ENCODE data around the gene PNMA8A.

Gene PNMA8A, protein sequence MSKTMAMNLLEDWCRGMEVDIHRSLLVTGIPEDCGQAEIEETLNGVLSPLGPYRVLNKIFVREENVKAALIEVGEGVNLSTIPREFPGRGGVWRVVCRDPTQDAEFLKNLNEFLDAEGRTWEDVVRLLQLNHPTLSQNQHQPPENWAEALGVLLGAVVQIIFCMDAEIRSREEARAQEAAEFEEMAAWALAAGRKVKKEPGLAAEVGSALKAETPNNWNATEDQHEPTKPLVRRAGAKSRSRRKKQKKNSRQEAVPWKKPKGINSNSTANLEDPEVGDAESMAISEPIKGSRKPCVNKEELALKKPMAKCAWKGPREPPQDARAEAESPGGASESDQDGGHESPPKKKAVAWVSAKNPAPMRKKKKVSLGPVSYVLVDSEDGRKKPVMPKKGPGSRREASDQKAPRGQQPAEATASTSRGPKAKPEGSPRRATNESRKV

DNA sequence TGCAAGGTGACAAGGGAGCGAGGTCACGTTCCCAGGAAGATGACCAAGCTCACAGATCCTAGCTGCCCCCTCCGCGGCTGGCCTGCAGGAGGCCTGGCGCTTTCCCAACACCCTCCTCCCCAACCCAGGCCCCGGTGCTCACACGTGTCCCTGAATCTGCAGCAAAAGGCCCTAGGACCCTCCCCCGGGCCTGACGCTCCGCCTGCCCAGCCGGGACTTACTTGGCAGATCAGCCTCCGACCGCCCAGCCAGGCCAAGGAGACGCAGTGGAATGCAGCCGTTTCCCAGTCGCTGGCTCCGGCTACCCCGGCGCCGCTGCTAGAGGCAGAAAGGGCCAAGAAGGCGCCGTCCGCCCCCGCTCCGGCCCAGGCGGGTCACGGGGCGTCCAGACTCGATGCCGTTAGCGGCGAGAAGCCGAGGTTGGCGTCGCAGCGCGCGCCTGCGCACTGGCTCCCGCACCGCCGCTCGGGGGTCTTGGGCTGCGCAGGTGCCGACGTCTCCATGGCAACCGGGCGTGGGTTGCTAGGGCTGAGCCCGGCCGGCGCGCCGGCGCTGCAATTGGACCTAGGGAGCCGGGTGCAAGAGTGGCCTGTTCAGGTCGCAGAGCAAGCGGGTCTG lies at the start of gene PNMA8A:
Gene PNMA8A, minus strand, starts transcription at position 448 of the 618 bp plus-strand sequence. CDS start 528 bp downstream, outside the sequence.
- Histone ChIP-seq H3K36me3 (ENCODE audit: control insufficient read depth in 5 of 5, insufficient read depth in 5 of 5, low read length in 5 of 5) (no peaks in the 10 kb centered on the region), H3K9ac (ENCODE audit: low read length in 5 of 5) (peak within 1 kb of the TSS in 3 of 5 donors; percentile 4 to 65 (median 6)), H3K9me3 (ENCODE audit: control insufficient read depth in 5 of 5, low read length in 5 of 5) (no peaks in the 10 kb centered on the region), H3K4me3 (ENCODE audit: low read depth in 1 of 5, low read length in 5 of 5) (peak within 1 kb of the TSS; percentile 22 to 62 (median 48)), H3K4me1 (ENCODE audit: control insufficient read depth in 5 of 5, insufficient read depth in 5 of 5, low read length in 5 of 5) (peaks cover 2 to 21% (median 18%) of the 10 kb centered on the region in 5 donors), H3K27ac (ENCODE audit: low read depth, low read length) (no peak within 1 kb of the TSS), H3K27me3 (ENCODE audit: control insufficient read depth in 5 of 5, insufficient read depth in 4 of 5, low read length in 5 of 5) (peaks cover 0 to 9% (median 3%) of the 10 kb centered on the region in 5 donors)

DNA sequence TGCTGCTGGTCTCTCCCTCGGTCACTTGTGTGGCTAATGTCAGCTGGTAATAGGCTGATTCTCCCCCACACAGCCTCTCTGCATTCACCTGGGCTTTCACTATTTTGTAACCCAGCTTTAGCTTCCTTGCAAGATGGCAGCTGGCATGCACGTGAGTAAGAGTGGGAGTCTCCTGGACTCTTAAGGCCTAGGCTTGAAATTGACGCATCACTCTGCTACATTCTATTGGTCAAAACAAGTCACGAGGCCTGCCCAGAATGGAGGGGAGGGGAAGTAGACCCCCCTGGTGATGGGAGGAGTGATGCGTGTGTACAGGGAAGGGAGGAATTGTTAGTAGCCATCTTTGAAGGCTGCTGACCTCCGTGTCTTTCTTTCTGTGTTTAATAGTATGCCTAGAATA lies 49.3 kb upstream of the PNMA8A start:
- Histone ChIP-seq H3K4me3 (ENCODE audit: low read depth in 1 of 5, low read length in 5 of 5) (no peak overlapping the region), H3K4me1 (ENCODE audit: control insufficient read depth in 5 of 5, insufficient read depth in 5 of 5, low read length in 5 of 5) (no peaks in the 10 kb centered on the region)

DNA sequence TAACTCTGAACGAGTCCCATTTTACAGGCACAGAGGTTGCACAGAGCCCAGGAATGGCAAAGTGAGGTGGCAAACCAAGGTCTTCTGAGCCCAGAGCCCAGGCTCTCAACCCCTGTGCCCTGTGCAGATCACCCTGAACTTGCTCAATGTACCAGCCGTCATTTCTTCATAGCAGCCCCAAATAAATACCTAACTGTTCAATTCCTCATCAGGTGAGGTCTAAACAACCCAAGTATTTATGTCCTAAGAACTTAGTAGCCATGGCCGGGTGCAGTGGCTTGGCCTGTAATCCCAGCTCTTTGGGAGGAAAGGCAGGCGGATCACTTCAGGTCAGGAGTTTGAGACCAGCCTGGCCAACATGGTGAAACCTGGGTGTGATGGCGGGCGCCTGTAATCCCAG lies 46.1 kb upstream of the PNMA8A start:
- Histone ChIP-seq H3K4me1 (ENCODE audit: control insufficient read depth in 5 of 5, insufficient read depth in 5 of 5, low read length in 5 of 5) (peaks cover 0 to 11% (median 10%) of the 10 kb centered on the region in 5 donors), H3K9ac (ENCODE audit: low read length in 5 of 5) (no peak overlapping the region), H3K4me3 (ENCODE audit: low read depth in 1 of 5, low read length in 5 of 5) (no peak overlapping the region), H3K27me3 (ENCODE audit: control insufficient read depth in 5 of 5, insufficient read depth in 4 of 5, low read length in 5 of 5) (peaks cover 0 to 3% (median 0%) of the 10 kb centered on the region in 5 donors), H3K36me3 (ENCODE audit: control insufficient read depth in 5 of 5, insufficient read depth in 5 of 5, low read length in 5 of 5) (no peaks in the 10 kb centered on the region), H3K9me3 (ENCODE audit: control insufficient read depth in 5 of 5, low read length in 5 of 5) (no peaks in the 10 kb centered on the region), H3K27ac (ENCODE audit: low read depth, low read length) (no peak overlapping the region)

More for the DNA sequence above, 49.3 kb upstream of the PNMA8A start:
- H3K9ac ChIP-seq (ENCODE audit: low read length in 5 of 5), result no peak overlapping the region
- H3K36me3 ChIP-seq (ENCODE audit: control insufficient read depth in 5 of 5, insufficient read depth in 5 of 5, low read length in 5 of 5), result peaks cover 0 to 2% (median 0%) of the 10 kb centered on the region in 5 donors
- H3K27me3 ChIP-seq (ENCODE audit: control insufficient read depth in 5 of 5, insufficient read depth in 4 of 5, low read length in 5 of 5), result no peaks in the 10 kb centered on the region
- peaks cover 0 to 3% (median 0%) of the 10 kb centered on the region in 5 donors for H3K9me3 ChIP-seq (ENCODE audit: control insufficient read depth in 5 of 5, low read length in 5 of 5)
- H3K27ac ChIP-seq (ENCODE audit: low read depth, low read length), result no peak overlapping the region

DNA sequence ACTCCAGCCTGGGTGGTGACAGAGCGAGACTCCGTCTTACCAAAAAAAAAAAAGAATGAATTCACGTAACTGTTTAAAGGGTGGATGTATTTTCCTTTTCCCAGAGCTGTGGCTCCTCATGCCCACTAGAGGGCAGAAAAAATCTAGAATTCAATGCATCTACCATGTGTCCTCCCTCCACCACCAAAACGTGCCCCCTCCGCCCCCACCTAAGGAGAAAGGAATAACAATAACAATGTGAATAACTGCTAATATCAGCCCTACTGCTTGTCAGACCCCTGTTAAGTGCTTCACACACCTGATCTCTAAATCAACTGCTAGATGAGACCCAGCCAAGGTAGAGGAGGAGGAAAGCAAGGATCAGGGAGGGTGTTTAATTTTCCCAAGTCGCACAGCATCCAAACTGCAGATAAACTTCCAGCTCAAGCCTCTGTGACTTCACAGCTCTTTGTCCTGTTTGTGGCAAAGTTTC lies 44.6 kb upstream of the PNMA8A start:
- no peak overlapping the region for H3K27ac ChIP-seq (ENCODE audit: low read depth, low read length)
- no peak overlapping the region for H3K9ac ChIP-seq (ENCODE audit: low read length in 5 of 5)
- peaks cover 0 to 3% (median 0%) of the 10 kb centered on the region in 5 donors for H3K27me3 ChIP-seq (ENCODE audit: control insufficient read depth in 5 of 5, insufficient read depth in 4 of 5, low read length in 5 of 5)
- H3K4me3 ChIP-seq (ENCODE audit: low read depth in 1 of 5, low read length in 5 of 5), result no peak overlapping the region
- H3K9me3 ChIP-seq (ENCODE audit: control insufficient read depth in 5 of 5, low read length in 5 of 5), result peaks cover 0 to 8% (median 8%) of the 10 kb centered on the region in 5 donors
- H3K36me3 ChIP-seq (ENCODE audit: control insufficient read depth in 5 of 5, insufficient read depth in 5 of 5, low read length in 5 of 5), result no peaks in the 10 kb centered on the region
- H3K4me1 ChIP-seq (ENCODE audit: control insufficient read depth in 5 of 5, insufficient read depth in 5 of 5, low read length in 5 of 5), result peaks cover 0 to 16% (median 14%) of the 10 kb centered on the region in 5 donors

DNA sequence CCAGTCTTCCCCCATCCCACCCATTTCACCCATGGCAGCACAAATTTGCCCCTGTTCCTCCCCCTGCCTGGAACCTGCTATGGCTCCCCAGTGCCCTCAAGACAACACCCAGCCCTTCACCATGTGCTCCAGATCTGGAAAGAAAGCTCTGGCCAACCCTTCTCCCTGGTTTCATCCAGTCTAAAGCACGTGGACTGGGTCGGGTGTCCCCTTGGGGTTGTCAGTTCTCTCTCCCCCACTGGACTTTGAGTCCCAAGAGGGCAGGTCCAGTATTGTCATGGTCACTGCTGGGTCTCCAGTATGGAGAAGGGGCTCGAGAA lies 43.9 kb upstream of the PNMA8A start:
- Histone ChIP-seq H3K36me3 (ENCODE audit: control insufficient read depth in 5 of 5, insufficient read depth in 5 of 5, low read length in 5 of 5) (no peaks in the 10 kb centered on the region), H3K27me3 (ENCODE audit: control insufficient read depth in 5 of 5, insufficient read depth in 4 of 5, low read length in 5 of 5) (peaks cover 0 to 3% (median 0%) of the 10 kb centered on the region in 5 donors), H3K9me3 (ENCODE audit: control insufficient read depth in 5 of 5, low read length in 5 of 5) (peaks cover 0 to 9% (median 8%) of the 10 kb centered on the region in 5 donors), H3K4me3 (ENCODE audit: low read depth in 1 of 5, low read length in 5 of 5) (no peak overlapping the region), H3K9ac (ENCODE audit: low read length in 5 of 5) (no peak overlapping the region), H3K4me1 (ENCODE audit: control insufficient read depth in 5 of 5, insufficient read depth in 5 of 5, low read length in 5 of 5) (peaks cover 0 to 16% (median 14%) of the 10 kb centered on the region in 5 donors), H3K27ac (ENCODE audit: low read depth, low read length) (no peak overlapping the region)

DNA sequence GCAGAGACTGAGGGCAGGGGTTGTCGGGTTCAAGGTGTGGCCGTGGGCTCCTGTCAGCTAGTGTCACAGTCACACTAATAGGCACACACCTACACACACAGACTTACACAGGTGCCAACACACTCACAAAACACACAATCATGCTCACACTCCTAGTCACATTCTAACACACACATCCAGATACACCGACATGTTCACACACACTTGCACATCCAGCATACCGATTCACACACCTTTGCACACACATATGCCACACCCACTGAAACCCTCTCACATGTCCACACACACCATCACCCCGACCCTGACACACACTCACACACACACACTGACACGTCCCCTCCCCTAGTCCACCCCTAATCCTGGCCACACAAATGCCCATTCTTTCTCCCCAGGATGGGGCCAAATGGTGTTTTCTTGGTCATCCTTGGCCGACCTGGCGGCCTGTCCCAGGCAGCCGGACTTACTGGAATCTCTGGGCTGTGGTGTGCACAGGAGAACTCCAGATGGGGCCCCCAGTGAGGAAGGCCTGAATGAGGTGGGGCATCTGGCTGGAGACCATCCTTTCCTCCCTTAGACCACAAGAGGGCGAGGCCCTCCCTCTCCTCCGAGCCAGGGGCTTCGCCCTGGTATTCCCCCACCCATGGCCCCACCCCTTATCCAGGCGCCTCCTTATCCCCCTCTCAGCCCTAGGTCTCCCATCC lies 43.4 kb upstream of the PNMA8A start:
- Histone ChIP-seq H3K36me3 (ENCODE audit: control insufficient read depth in 5 of 5, insufficient read depth in 5 of 5, low read length in 5 of 5) (no peaks in the 10 kb centered on the region), H3K27me3 (ENCODE audit: control insufficient read depth in 5 of 5, insufficient read depth in 4 of 5, low read length in 5 of 5) (peaks cover 0 to 3% (median 0%) of the 10 kb centered on the region in 5 donors), H3K27ac (ENCODE audit: low read depth, low read length) (no peak overlapping the region), H3K9ac (ENCODE audit: low read length in 5 of 5) (no peak overlapping the region), H3K4me3 (ENCODE audit: low read depth in 1 of 5, low read length in 5 of 5) (no peak overlapping the region), H3K9me3 (ENCODE audit: control insufficient read depth in 5 of 5, low read length in 5 of 5) (peaks cover 0 to 9% (median 8%) of the 10 kb centered on the region in 5 donors), H3K4me1 (ENCODE audit: control insufficient read depth in 5 of 5, insufficient read depth in 5 of 5, low read length in 5 of 5) (peaks cover 0 to 16% (median 14%) of the 10 kb centered on the region in 5 donors)

DNA sequence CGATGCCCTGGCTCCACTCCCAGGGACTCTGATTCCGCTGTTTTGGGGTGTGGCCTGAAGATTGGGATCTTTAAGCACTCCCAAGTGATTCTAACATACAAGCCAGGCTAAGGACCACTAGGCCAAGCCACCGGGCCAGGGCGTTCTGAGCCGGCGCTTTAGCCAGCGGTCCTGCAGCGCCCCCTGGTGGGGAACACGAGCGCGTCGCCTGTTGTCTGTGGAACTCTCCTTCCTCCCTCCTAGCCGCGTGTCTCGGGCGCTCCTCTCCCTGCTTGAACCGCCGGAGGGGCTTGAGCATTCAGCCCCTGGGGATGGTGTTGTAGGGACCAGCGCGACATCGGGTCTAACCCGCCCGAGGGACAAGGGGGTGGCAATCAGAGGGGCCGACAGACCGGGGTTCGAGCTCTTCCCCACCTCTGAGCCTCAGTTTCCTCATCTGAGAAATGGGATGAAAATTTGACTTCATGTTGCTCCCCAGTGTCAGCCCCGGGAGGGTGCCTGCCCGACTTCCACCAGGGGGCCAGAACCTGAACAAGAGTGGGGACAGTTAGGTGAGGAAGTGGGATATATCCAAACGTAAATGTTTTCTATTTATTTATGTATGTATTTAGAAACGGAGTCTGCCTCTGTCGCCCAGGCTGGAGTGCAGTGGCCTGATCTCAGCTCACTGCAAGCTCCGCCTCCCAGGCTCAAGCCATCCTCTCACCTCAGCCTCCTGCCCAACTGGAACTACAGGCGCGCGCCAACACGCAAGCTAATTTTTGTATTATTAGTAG lies 42.3 kb upstream of the PNMA8A start:
- Histone ChIP-seq H3K27ac (ENCODE audit: low read depth, low read length) (peak overlapping the region; percentile 82), H3K36me3 (ENCODE audit: control insufficient read depth in 5 of 5, insufficient read depth in 5 of 5, low read length in 5 of 5) (no peaks in the 10 kb centered on the region), H3K9me3 (ENCODE audit: control insufficient read depth in 5 of 5, low read length in 5 of 5) (peaks cover 0 to 9% (median 8%) of the 10 kb centered on the region in 5 donors), H3K4me1 (ENCODE audit: control insufficient read depth in 5 of 5, insufficient read depth in 5 of 5, low read length in 5 of 5) (peaks cover 0 to 16% (median 14%) of the 10 kb centered on the region in 5 donors), H3K9ac (ENCODE audit: low read length in 5 of 5) (no peak overlapping the region), H3K4me3 (ENCODE audit: low read depth in 1 of 5, low read length in 5 of 5) (no peak overlapping the region), H3K27me3 (ENCODE audit: control insufficient read depth in 5 of 5, insufficient read depth in 4 of 5, low read length in 5 of 5) (peaks cover 0 to 3% (median 0%) of the 10 kb centered on the region in 5 donors)

DNA sequence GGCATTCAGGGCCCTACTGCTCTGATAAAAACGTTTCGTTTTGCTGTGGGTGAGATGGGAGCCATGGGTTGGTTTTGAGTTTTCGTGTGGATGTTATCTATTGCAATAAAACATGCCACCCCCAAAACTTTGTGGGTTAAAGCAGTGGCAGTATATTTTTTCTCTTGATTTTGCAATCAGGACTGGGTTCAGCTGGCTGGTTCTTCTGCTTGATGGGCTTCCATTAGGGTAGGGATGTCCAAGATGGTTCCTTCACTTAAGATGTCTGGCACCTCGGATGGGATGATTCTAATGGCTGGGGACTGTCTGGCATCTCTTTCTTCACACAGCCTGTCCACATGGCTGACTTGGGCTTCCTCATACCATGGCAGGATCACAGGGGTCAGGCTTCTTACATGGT lies 39.9 kb upstream of the PNMA8A start:
- Histone ChIP-seq H3K36me3 (ENCODE audit: control insufficient read depth in 5 of 5, insufficient read depth in 5 of 5, low read length in 5 of 5) (no peaks in the 10 kb centered on the region), H3K4me3 (ENCODE audit: low read depth in 1 of 5, low read length in 5 of 5) (peak overlapping the region in 1 of 5 donors; percentile 31), H3K27ac (ENCODE audit: low read depth, low read length) (no peak overlapping the region), H3K27me3 (ENCODE audit: control insufficient read depth in 5 of 5, insufficient read depth in 4 of 5, low read length in 5 of 5) (peaks cover 0 to 3% (median 0%) of the 10 kb centered on the region in 5 donors), H3K9ac (ENCODE audit: low read length in 5 of 5) (no peak overlapping the region), H3K9me3 (ENCODE audit: control insufficient read depth in 5 of 5, low read length in 5 of 5) (peaks cover 0 to 9% (median 8%) of the 10 kb centered on the region in 5 donors), H3K4me1 (ENCODE audit: control insufficient read depth in 5 of 5, insufficient read depth in 5 of 5, low read length in 5 of 5) (peaks cover 0 to 22% (median 20%) of the 10 kb centered on the region in 5 donors)

DNA sequence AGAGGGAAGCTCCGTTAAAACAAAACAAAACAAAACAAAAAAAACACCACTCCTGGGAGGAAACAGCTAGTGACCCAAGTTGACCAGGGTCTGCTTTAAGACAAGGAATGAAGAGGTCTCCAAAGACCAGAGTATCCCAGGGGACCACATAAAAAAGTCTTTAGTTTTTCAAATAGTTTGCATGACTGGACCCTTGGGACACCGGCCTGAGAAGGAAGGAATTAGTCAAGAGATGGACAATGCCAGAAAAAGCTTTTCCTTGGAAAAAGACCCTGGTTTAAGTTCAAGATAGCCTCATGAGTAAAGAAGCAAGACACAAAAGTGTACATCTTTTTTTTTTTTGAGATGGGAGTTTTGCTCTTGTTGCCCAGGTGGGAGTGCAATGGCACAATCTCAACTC lies 36.8 kb upstream of the PNMA8A start:
- no peaks in the 10 kb centered on the region for H3K36me3 ChIP-seq (ENCODE audit: control insufficient read depth in 5 of 5, insufficient read depth in 5 of 5, low read length in 5 of 5)
- no peaks in the 10 kb centered on the region for H3K27me3 ChIP-seq (ENCODE audit: control insufficient read depth in 5 of 5, insufficient read depth in 4 of 5, low read length in 5 of 5)
- peaks cover 0 to 15% (median 14%) of the 10 kb centered on the region in 5 donors for H3K4me1 ChIP-seq (ENCODE audit: control insufficient read depth in 5 of 5, insufficient read depth in 5 of 5, low read length in 5 of 5)
- H3K9me3 ChIP-seq (ENCODE audit: control insufficient read depth in 5 of 5, low read length in 5 of 5), result peaks cover 2 to 18% (median 12%) of the 10 kb centered on the region in 5 donors
- no peak overlapping the region for H3K27ac ChIP-seq (ENCODE audit: low read depth, low read length)
- no peak overlapping the region for H3K4me3 ChIP-seq (ENCODE audit: low read depth in 1 of 5, low read length in 5 of 5)
- no peak overlapping the region for H3K9ac ChIP-seq (ENCODE audit: low read length in 5 of 5)

Data from subcutaneous abdominal adipose tissue (tissue), 5 donors.